HCT116 (cell line): ENCODE data around the gene HPX.

Source experiments
- EZH2phosphoT487 ChIP-seq: fragments of 200-600 bp; IDR thresholded peaks from 2 replicates; pipeline ENCODE4 v1.6.1; 2018; ENCODE audit warnings: antibody characterized with exemption, borderline replicate concordance
- POLR2A ChIP-seq: IDR thresholded peaks from 2 replicates; pipeline ENCODE4 v1.7.0; 2011; ENCODE audit warnings: borderline replicate concordance; ENCODE audit not compliant: insufficient read depth, insufficient read length; ENCODE audit errors: extremely low read depth

DNA sequence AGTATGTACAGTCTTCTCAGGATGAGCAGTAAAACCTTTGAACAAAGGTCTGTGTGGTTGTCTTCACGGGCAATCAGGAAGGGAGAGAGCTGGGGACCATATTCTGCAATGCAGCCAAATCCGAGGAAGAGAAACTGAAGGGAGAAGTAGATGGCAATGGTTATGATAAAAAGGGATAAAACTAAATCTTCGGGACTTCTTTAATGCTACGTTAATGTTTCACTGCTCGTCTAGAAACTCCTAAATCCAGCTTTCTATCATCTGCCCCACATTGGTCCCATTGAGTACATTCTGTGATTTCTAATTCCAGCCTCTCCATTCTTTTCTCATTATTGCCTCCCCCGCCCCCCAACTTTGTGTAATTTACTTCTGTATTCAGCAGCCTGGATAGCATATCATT lies 42.2 kb upstream of the HPX start:
- no peak for TF ChIP-seq EZH2phosphoT487
- TF ChIP-seq POLR2A: no peak
